GM19463 (cell line): ENCODE measurements around the gene LRP8.

ENCODE experiments used
- ATAC-seq: cut with Tn5 transposase; IDR thresholded peaks from one replicate; pipeline ENCODE4 v1.9.1; 2021; ENCODE audit warnings: mild to moderate bottlenecking, moderate library complexity; ENCODE audit not compliant: unreplicated experiment

Gene LRP8

GRCh38 chr1:53324728-53325297 is 3.1 kb downstream of the LRP8 start:
- ATAC-seq = no peak

GRCh38 chr1:53324321-53324720 is 3.5 kb downstream of the LRP8 start:
- no peak for ATAC-seq

- ATAC-seq = no peak
These were observed 4.6 kb downstream of the LRP8 start for GRCh38 chr1:53323316-53323715.

GRCh38 chr1:53321776-53322602 is 5.9 kb downstream of the LRP8 start:
- ATAC-seq = no peak

- no peak for ATAC-seq
These were observed 6.5 kb downstream of the LRP8 start for GRCh38 chr1:53321366-53321765.

- ATAC-seq = no peak
These were observed 7.2 kb downstream of the LRP8 start for GRCh38 chr1:53320646-53321045.

- ATAC-seq = no peak
These were observed 8.4 kb downstream of the LRP8 start for GRCh38 chr1:53319296-53320101.

GRCh38 chr1:53317646-53318539 is 10.0 kb downstream of the LRP8 start:
- ATAC-seq = no peak

- ATAC-seq = no peak
These were observed 10.9 kb downstream of the LRP8 start for GRCh38 chr1:53316766-53317581.

GRCh38 chr1:53316424-53316765 is 11.5 kb downstream of the LRP8 start:
- no peak for ATAC-seq

- ATAC-seq = no peak
These were observed 12.1 kb downstream of the LRP8 start for GRCh38 chr1:53315456-53316423.

GRCh38 chr1:53315046-53315445 is 12.8 kb downstream of the LRP8 start:
- ATAC-seq = no peak

- no peak for ATAC-seq
These were observed 13.3 kb downstream of the LRP8 start for GRCh38 chr1:53314606-53315005.

GRCh38 chr1:53314096-53314495 is 13.8 kb downstream of the LRP8 start:
- ATAC-seq = no peak

- ATAC-seq = no peak
These were observed 14.3 kb downstream of the LRP8 start for GRCh38 chr1:53313556-53313955.

GRCh38 chr1:53311702-53312305 is 16.1 kb downstream of the LRP8 start:
- no peak for ATAC-seq

GRCh38 chr1:53310847-53311681 is 16.8 kb downstream of the LRP8 start:
- no peak for ATAC-seq

GRCh38 chr1:53309802-53310201 is 18.1 kb downstream of the LRP8 start:
- no peak for ATAC-seq
